Raji (cell line): ENCODE results near the gene COPE.

Source experiments
- POLR2A ChIP-seq: IDR thresholded peaks from 2 replicates; pipeline ENCODE4 v1.6.1; 2011; ENCODE audit warnings: low read depth, low read length, control low read depth; ENCODE audit not compliant: insufficient read depth

COPE gene

GRCh38 chr19:18922228-18922985 is 3.2 kb upstream of the COPE start:
- TF ChIP-seq POLR2A: no peak

DNA sequence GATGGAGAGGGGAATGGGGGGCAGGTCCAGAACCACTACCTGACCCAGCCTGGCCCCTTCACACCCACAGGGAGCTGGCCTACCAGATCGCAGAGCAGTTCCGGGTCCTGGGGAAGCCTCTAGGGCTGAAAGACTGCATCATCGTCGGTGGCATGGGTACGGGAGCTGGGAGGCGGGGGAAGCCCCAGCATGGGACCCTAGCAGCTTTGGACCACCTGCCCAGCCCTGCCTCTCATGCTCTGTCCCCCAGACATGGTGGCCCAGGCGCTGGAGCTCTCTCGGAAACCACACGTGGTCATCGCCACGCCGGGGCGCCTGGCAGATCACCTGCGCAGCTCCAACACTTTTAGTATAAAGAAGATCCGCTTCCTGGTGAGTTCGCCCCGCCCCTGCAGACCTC is 2.4 kb upstream of the COPE start:
- TF ChIP-seq POLR2A: no peak

DNA sequence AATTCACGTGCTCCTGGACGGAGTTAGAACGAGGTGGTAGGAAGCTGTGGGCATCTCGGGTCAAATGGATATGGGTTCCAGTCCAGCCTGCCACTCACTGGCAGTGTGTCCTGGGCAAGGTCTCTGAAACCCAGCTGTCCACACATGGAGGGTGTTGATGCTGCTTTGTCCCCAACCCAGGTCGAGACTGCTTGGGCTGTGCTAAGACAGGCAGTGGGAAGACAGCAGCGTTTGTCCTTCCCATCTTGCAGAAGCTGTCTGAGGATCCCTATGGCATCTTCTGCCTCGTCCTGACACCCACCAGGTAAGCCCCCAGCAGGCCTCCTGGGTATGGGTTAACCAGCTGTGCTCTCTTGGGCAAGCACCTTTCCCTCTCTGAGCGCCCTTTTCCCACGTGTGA is 1.2 kb upstream of the COPE start:
- TF ChIP-seq POLR2A: no peak

GRCh38 chr19:18919900-18920214 is 670 bp upstream of the COPE start:
- no peak for TF ChIP-seq POLR2A

DNA sequence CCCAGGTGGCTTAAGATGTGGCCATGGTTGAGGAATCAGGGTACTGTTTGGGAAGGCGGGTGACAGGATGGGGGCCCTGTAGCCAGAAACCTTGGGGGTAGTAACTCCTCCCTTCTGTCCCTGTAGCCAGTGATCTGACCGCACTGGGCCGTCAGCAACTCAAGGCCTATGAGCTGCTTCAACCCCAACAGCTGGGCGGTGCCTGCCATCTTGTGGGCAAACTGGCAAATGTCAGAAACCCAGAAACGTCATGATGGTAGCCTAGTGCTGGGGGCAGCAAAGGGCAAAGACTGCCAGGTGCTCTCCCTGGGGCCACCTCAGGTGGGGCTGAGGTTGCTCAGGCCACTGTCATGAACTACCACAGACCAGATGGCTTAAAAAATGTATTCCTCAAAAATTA is 3.5 kb downstream of the COPE start:
- TF ChIP-seq POLR2A: no peak

GRCh38 chr19:18913466-18913865 is 5.7 kb downstream of the COPE start:
- TF ChIP-seq POLR2A: no peak

- TF ChIP-seq POLR2A: no peak
Measured at GRCh38 chr19:18912933-18913332, 6.3 kb downstream of the COPE start.

- no peak for TF ChIP-seq POLR2A
Measured at GRCh38 chr19:18910801-18911436, 8.3 kb downstream of the COPE start.

GRCh38 chr19:18910010-18910409 is 9.2 kb downstream of the COPE start:
- no peak for TF ChIP-seq POLR2A

DNA sequence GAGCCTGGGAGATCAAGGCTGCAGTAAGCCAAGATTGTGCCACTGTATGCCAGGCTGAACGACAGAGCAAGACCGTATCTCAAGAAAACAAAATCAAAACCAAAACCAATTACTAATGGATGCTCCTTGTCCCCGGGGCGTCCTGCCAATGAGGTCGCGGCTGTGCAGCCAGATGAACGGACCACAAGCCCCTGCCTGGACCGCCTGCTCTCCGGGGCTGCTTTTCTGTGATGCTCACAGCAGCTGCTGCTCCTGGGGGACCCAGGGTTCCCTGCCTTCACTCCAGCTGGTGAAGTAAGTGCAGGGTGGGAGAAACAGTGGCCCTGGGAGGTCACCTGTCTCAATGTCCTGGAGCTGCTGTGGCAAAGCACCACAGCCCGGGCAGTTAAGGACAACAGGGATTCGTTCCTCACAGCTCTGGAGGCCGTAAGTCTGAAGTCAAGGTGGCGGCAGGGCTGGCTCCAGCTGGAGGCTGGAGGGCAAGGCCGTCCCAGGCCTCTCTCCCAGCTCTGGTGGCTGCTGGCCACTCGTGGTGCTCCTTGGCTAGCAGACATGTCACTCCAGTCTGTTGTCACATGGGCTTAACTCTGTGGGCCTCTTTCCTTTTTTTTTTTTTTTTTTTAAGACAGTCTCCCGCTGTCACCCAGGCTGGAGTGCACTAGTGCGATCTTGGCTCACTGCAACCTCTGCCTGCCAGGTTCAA is 10.1 kb downstream of the COPE start:
- TF ChIP-seq POLR2A: no peak

- TF ChIP-seq POLR2A: no peak
Measured at GRCh38 chr19:18906605-18907519, 12.3 kb downstream of the COPE start.

GRCh38 chr19:18905513-18906236 is 13.5 kb downstream of the COPE start:
- no peak for TF ChIP-seq POLR2A

DNA sequence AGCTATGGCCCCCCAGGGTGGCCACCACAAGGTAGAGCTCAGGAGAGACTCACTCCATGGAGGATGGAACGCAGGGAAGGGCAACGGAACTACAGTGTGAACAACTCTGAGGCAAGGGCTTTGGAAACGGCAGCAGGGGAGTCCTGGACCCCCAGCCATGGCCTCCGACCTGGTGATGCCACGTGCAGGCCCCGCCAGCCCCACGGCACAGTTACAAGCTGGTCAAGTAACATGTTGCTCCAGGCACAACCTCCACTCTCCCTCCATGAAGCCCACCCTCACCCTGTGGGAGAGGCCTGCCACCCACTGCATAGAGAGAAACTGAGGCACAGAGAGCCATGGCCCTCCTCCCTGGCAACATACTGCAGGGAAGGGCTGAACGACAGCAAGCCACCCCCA is 14.1 kb downstream of the COPE start:
- no peak for TF ChIP-seq POLR2A

- TF ChIP-seq POLR2A: no peak
Measured at GRCh38 chr19:18904334-18905057, 14.7 kb downstream of the COPE start.
